H1 (cell line): Measurements from ENCODE around the gene CD226. TPM values are rescaled to one million over a fixed set of nuclear protein-coding genes. Genes with fewer than 3 reads are reported as not detected.

Experiments
- CTCF ChIA-PET: fragments of 300-600 bp; sonication (Branson Sonifier 250); formaldehyde crosslinking; loops from one replicate; lab custom pipeline; 2021; ENCODE audit not compliant: partially characterized antibody; lab: Charles Lee
- POLR2A ChIA-PET: fragments of 300-600 bp; sonication (Branson Sonifier 250); formaldehyde crosslinking; loops from one replicate; lab custom pipeline; 2021; ENCODE audit warnings: inconsistent platforms; ENCODE audit not compliant: partially characterized antibody; lab: Charles Lee
- DNase-seq, 2 experiments: peaks; one replicate each; pipeline versions ENCODE4 v3.0.0 to v3.0.0-alpha.2; 2010 to 2022; ENCODE audit warnings: low spot score in 2 of 2, low read depth in 1 of 2, mixed read lengths in 1 of 2
- FAIRE-seq: peaks from 2 replicates; lab custom pipeline; 2011; peaks lifted over from hg19 to GRCh38; lab: Jason Lieb, UNC
- H2AFZ ChIP-seq: 2 replicates; pipeline ENCODE4 v1.8.1; 2012; ENCODE audit warnings: low read length, inconsistent platforms
- H2AK5ac ChIP-seq: 2 replicates; pipeline ENCODE4 v1.6.1; 2013; ENCODE audit warnings: low read depth, low read length
- H2BK120ac ChIP-seq: replicated peaks from 2 replicates; pipeline ENCODE3; 2013; ENCODE audit warnings: low read depth, low read length, inconsistent platforms
- H2BK12ac ChIP-seq: 2 replicates; pipeline ENCODE4 v1.6.1; 2013; ENCODE audit warnings: low read depth, low read length
- H2BK15ac ChIP-seq: 2 replicates; pipeline ENCODE4 v1.6.1; 2013; ENCODE audit warnings: low read length
- H2BK20ac ChIP-seq: 2 replicates; pipeline ENCODE4 v1.6.1; 2013; ENCODE audit warnings: low read length
- H2BK5ac ChIP-seq: 2 replicates; pipeline ENCODE4 v1.6.1; 2013; ENCODE audit warnings: low read depth, low read length
- H3K14ac ChIP-seq: 2 replicates; pipeline ENCODE4 v1.6.1; 2013; ENCODE audit warnings: inconsistent platforms; ENCODE audit not compliant: insufficient read length
- H3K18ac ChIP-seq: 2 replicates; pipeline ENCODE4 v1.6.1; 2013; ENCODE audit warnings: low read length; ENCODE audit errors: extremely low read depth
- H3K23ac ChIP-seq: 2 replicates; pipeline ENCODE4 v1.6.1; 2013; ENCODE audit warnings: inconsistent platforms; ENCODE audit not compliant: insufficient read length
- H3K23me2 ChIP-seq: 2 replicates; pipeline ENCODE4 v1.6.1; 2013; ENCODE audit warnings: low read depth, low read length
- H3K27ac ChIP-seq: 2 replicates; pipeline ENCODE4 v1.6.1; 2011; ENCODE audit warnings: low read depth, low read length, inconsistent platforms
- H3K27me3 ChIP-seq, 4 experiments: replicated peaks in 1 of 4; 1 replicate in 1 of 4; 2 replicates in 3 of 4; pipeline versions ENCODE4 v1.6.1 to v1.8.1; 2011 to 2013; ENCODE audit warnings: low read length in 3 of 4, mild to moderate bottlenecking in 3 of 4, inconsistent platforms in 2 of 4, mixed read lengths in 2 of 4, moderate library complexity in 1 of 4; ENCODE audit not compliant: control insufficient read depth in 3 of 4, insufficient read depth in 3 of 4; ENCODE audit errors: extremely low read depth in 1 of 4
- H3K36me3 ChIP-seq, 4 experiments: 2 replicates each; pipeline versions ENCODE4 v1.6.1 to v1.8.1; 2011 to 2013; ENCODE audit warnings: mild to moderate bottlenecking in 4 of 4, low read length in 3 of 4, moderate library complexity in 2 of 4, control low read depth in 1 of 4, inconsistent platforms in 1 of 4; ENCODE audit not compliant: insufficient read depth in 4 of 4, control insufficient read depth in 2 of 4
- H3K4ac ChIP-seq: replicated peaks from 2 replicates; pipeline ENCODE3; 2013; ENCODE audit warnings: low read length, low read depth, mixed read lengths, inconsistent platforms; ENCODE audit not compliant: insufficient read length
- H3K4me1 ChIP-seq, 4 experiments: replicated peaks in 1 of 4; 1 replicate in 1 of 4; 2 replicates in 3 of 4; pipeline versions ENCODE4 v1.6.1 to v1.8.1; 2011 to 2013; ENCODE audit warnings: low read length in 3 of 4, inconsistent platforms in 2 of 4, mixed read lengths in 1 of 4; ENCODE audit not compliant: insufficient read depth in 4 of 4, control insufficient read depth in 3 of 4
- H3K4me2 ChIP-seq, 2 experiments: 2 replicates each; pipeline versions ENCODE4 v1.6.1 to v1.8.1; 2011 to 2013; ENCODE audit warnings: low read depth in 2 of 2, low read length in 2 of 2, control low read depth in 1 of 2, inconsistent platforms in 1 of 2, mild to moderate bottlenecking in 1 of 2; ENCODE audit not compliant: insufficient read depth in 1 of 2
- H3K4me3 ChIP-seq, 4 experiments: fragments of 200-600, 300-600 bp in 1 of 4; sonication (generic), shearing (Covaris generic), sonication (Bioruptor Twin) in 1 of 4; 2 replicates each; pipeline versions ENCODE4 v1.5.1 to v1.8.1; 2011 to 2016; ENCODE audit warnings: low read length in 4 of 4, low read depth in 3 of 4, control low read depth in 2 of 4, inconsistent platforms in 2 of 4, mild to moderate bottlenecking in 2 of 4, mixed read lengths in 1 of 4, moderate library complexity in 1 of 4; ENCODE audit not compliant: insufficient read depth in 2 of 4; ENCODE audit errors: extremely low read depth in 1 of 4
- H3K56ac ChIP-seq: replicated peaks from 2 replicates; pipeline ENCODE3; 2013; ENCODE audit warnings: low read depth, mild to moderate bottlenecking, mixed read lengths, low read length, inconsistent platforms; ENCODE audit not compliant: insufficient read length
- H3K79me1 ChIP-seq: 2 replicates; pipeline ENCODE4 v1.6.1; 2013; ENCODE audit warnings: low read depth, low read length, control low read depth
- H3K79me2 ChIP-seq, 2 experiments: 2 replicates each; pipeline versions ENCODE4 v1.6.1 to v1.8.1; 2012 to 2013; ENCODE audit warnings: low read length in 2 of 2, mild to moderate bottlenecking in 2 of 2, inconsistent platforms in 1 of 2; ENCODE audit not compliant: insufficient read depth in 2 of 2, control insufficient read depth in 1 of 2
- H3K9ac ChIP-seq, 4 experiments: replicated peaks in 1 of 4; 1 replicate in 1 of 4; 2 replicates in 3 of 4; pipeline versions ENCODE4 v1.6.1 to v1.8.1; 2011 to 2013; ENCODE audit warnings: low read depth in 3 of 4, low read length in 3 of 4, control low read depth in 2 of 4, mild to moderate bottlenecking in 2 of 4, moderate library complexity in 2 of 4, inconsistent platforms in 1 of 4; ENCODE audit errors: extremely low read depth in 1 of 4
- H3K9me3 ChIP-seq, 2 experiments: 2 replicates each; pipeline versions ENCODE4 v1.6.1 to v1.8.1; 2012 to 2013; ENCODE audit warnings: mild to moderate bottlenecking in 2 of 2, moderate library complexity in 2 of 2, control low read depth in 1 of 2, inconsistent platforms in 1 of 2, low read depth in 1 of 2, low read length in 1 of 2, mixed read lengths in 1 of 2; ENCODE audit not compliant: insufficient read depth in 2 of 2
- H4K20me1 ChIP-seq, 2 experiments: replicated peaks in 1 of 2; 2 replicates each; pipeline versions ENCODE3 to v1.8.1; 2011 to 2013; ENCODE audit warnings: inconsistent platforms in 2 of 2, low read length in 2 of 2, mild to moderate bottlenecking in 1 of 2; ENCODE audit not compliant: insufficient read depth in 2 of 2, control insufficient read depth in 1 of 2
- H4K5ac ChIP-seq: 2 replicates; pipeline ENCODE4 v1.6.1; 2013; ENCODE audit warnings: low read length, low read depth, mixed read lengths, inconsistent platforms; ENCODE audit not compliant: insufficient read length
- H4K8ac ChIP-seq: 2 replicates; pipeline ENCODE4 v1.8.0; 2013; ENCODE audit warnings: mild to moderate bottlenecking, moderate library complexity, low read length, inconsistent platforms; ENCODE audit not compliant: insufficient read depth; ENCODE audit errors: extremely low read depth
- H4K91ac ChIP-seq: replicated peaks from 2 replicates; pipeline ENCODE3; 2013; ENCODE audit warnings: low read length, mixed read lengths, inconsistent platforms; ENCODE audit not compliant: insufficient read length
- CHD2 ChIP-seq: IDR thresholded peaks from 2 replicates; pipeline ENCODE4 v1.6.1; 2012; ENCODE audit warnings: low read length, improper control_type of control experiment
- E2F6 ChIP-seq: IDR thresholded peaks from 2 replicates; pipeline ENCODE4 v1.6.1; 2012; ENCODE audit warnings: inconsistent platforms
- KDM1A ChIP-seq: fragments of 200-600, 300-600 bp; sonication (generic); IDR thresholded peaks from 2 replicates; pipeline ENCODE4 v1.7.1; 2016; ENCODE audit warnings: mild to moderate bottlenecking, low read length, borderline replicate concordance
- NANOG ChIP-seq: IDR thresholded peaks from 2 replicates; pipeline ENCODE4 v1.6.1; 2011; ENCODE audit warnings: low read length, low read depth, mild to moderate bottlenecking, inconsistent platforms; ENCODE audit not compliant: insufficient read depth, poor library complexity, severe bottlenecking
- POLR2A ChIP-seq, 2 experiments: IDR thresholded peaks; 1 replicate in 1 of 2; 2 replicates in 1 of 2; pipeline ENCODE4 v1.6.1; 2011; ENCODE audit warnings: low read depth in 2 of 2, low read length in 2 of 2, mild to moderate bottlenecking in 2 of 2; ENCODE audit errors: control extremely low read depth in 1 of 2
- POLR2AphosphoS5 ChIP-seq: IDR thresholded peaks from 2 replicates; pipeline ENCODE4 v1.6.1; 2011; ENCODE audit warnings: low read depth, low read length
- SAP30 ChIP-seq: fragments of 300-600 bp; sonication (generic); IDR thresholded peaks from 2 replicates; pipeline ENCODE4 v1.7.1; 2012; ENCODE audit warnings: low read length, moderate library complexity, mild to moderate bottlenecking, inconsistent platforms; ENCODE audit not compliant: insufficient read depth, insufficient replicate concordance
- SP2 ChIP-seq: IDR thresholded peaks from 2 replicates; pipeline ENCODE4 v1.6.1; 2012; ENCODE audit warnings: mild to moderate bottlenecking, low read length, inconsistent platforms
- TCF12 ChIP-seq: IDR thresholded peaks from 2 replicates; pipeline ENCODE4 v1.6.1; 2011; ENCODE audit warnings: low read depth, mild to moderate bottlenecking, low read length
- TEAD4 ChIP-seq: IDR thresholded peaks from 2 replicates; pipeline ENCODE4 v1.6.1; 2012; ENCODE audit warnings: low read depth, low read length, inconsistent platforms, mixed read lengths
- USF2 ChIP-seq: IDR thresholded peaks from 2 replicates; pipeline ENCODE4 v1.6.1; 2011; ENCODE audit warnings: low read length, improper control_type of control experiment
- YY1 ChIP-seq: IDR thresholded peaks from 2 replicates; pipeline ENCODE4 v1.6.1; 2011; ENCODE audit warnings: low read depth, mild to moderate bottlenecking, low read length
- WGBS, 2 experiments: shearing (Covaris generic) in 1 of 2; methylation state at CpG; one replicate each; pipeline versions ENCODE4 v1.1.6 to v1.1.7; 2013 to 2015; ENCODE audit warnings: low lambda C conversion rate in 2 of 2, mixed read lengths in 2 of 2, inconsistent platforms in 1 of 2, low coverage in 1 of 2, missing lambda C conversion rate in 1 of 2; ENCODE audit not compliant: insufficient replicate concordance in 2 of 2, insufficient coverage in 1 of 2, insufficient read length in 1 of 2; ENCODE audit errors: extremely low coverage in 1 of 2, missing lambda C conversion rate in 1 of 2; 5-methylcytosine and 5-hydroxymethylcytosine counted together
- polyA plus RNA-seq, 7 experiments: library from polyadenylated mRNA; depleted of rRNA in 3 of 7; stranded (reverse) in 5 of 7; unstranded in 2 of 7; fragments of >200 nt in 5 of 7; fragments of 200-250 nt in 2 of 7; gene quantifications; 1 replicate in 5 of 7; 2 replicates in 1 of 7; 4 replicates in 1 of 7; pipeline versions ENCODE4 v1.2.1 to v1.2.3, GENCODE V29; 2011 to 2013; ENCODE audit warnings: missing spikeins in 2 of 7, mixed read lengths in 2 of 7
- total RNA-seq: library from RNA; stranded (reverse); fragmentation: NEBNext Ultra II Directional; extraction: Animal tissue kit (Norgen Biotek cat#: 25700); gene quantifications from 2 replicates; pipeline ENCODE4 v1.2.1, GENCODE V29; 2021

Gene CD226
- total and polyA plus RNA-seq, 2 of the 8 experiments (the other 6 are each of a cell fraction or from before 2014, with no cell fraction given) = not detected

GRCh38 chr18:69804776-69805501 is 142.7 kb downstream of the CD226 start:
- no peak overlapping the region for H2AK5ac ChIP-seq
- no peak overlapping the region for H3K27ac ChIP-seq
- H4K91ac ChIP-seq = no peak overlapping the region
- H3K27me3 ChIP-seq = no peaks in the 10 kb centered on the region
- no peak overlapping the region for H2BK15ac ChIP-seq
- H3K9ac ChIP-seq = no peak overlapping the region
- no peaks in the 10 kb centered on the region for H3K79me1 ChIP-seq
- H3K56ac ChIP-seq = no peak overlapping the region
- H3K14ac ChIP-seq = no peak overlapping the region
- H3K23ac ChIP-seq = no peak overlapping the region
- H3K4me2 ChIP-seq = no peak overlapping the region
- no peak overlapping the region for H4K5ac ChIP-seq
- no peaks in the 10 kb centered on the region for H4K20me1 ChIP-seq
- H2BK5ac ChIP-seq = no peak overlapping the region
- no peak overlapping the region for H2BK12ac ChIP-seq
- H2BK120ac ChIP-seq = no peak overlapping the region
- ChIA-PET CTCF (interaction anchor here (0.7 kb wide), 1 partner anchor 35 kb away, joined by 3 read pairs; no protein-coding TSS in a partner anchor), POLR2A (no interaction called here)
- no peaks in the 10 kb centered on the region for H3K79me2 ChIP-seq
- no peak overlapping the region for H3K18ac ChIP-seq
- no peak overlapping the region for H3K4me3 ChIP-seq
- no peak overlapping the region for H2AFZ ChIP-seq
- DNase-seq (no peak), FAIRE-seq (no peak)
- no peak overlapping the region for H4K8ac ChIP-seq
- WGBS, 2 experiments = 85% methylated on average over 5 of the region's 5 CpGs; no CpG with 5 or more reads in 1 of the 2 experiments
- H3K9me3 ChIP-seq = no peaks in the 10 kb centered on the region
- H3K36me3 ChIP-seq = no peaks in the 10 kb centered on the region
- H2BK20ac ChIP-seq = no peak overlapping the region
- H3K4ac ChIP-seq = no peak overlapping the region
- no peaks in the 10 kb centered on the region for H3K4me1 ChIP-seq
- no peaks in the 10 kb centered on the region for H3K23me2 ChIP-seq
- TF ChIP-seq TCF12 (no peak), SP2 (no peak), USF2 (no peak), POLR2A (IDR thresholded peaks at IDR 0.05; ENCODE audit: control extremely low read depth in 1 of 2, low read depth in 2 of 2, low read length in 2 of 2) (no peak), SAP30 (no peak), NANOG (no peak), KDM1A (no peak), CHD2 (no peak), TEAD4 (no peak), POLR2AphosphoS5 (no peak), E2F6 (no peak), YY1 (no peak)
